IMR-90 (cell line): ENCODE data around the gene SLC46A2. TPM values are rescaled to one million over a fixed set of nuclear protein-coding genes. Genes with fewer than 3 reads are reported as not detected.

Source experiments
- ATAC-seq: fragments of 200-7000 bp; cut with Tn5 transposase; 2 replicates; pipeline ENCODE4 v1.9.1; 2020; ENCODE audit warnings: low read depth, mild to moderate bottlenecking, moderate library complexity
- BruUV-seq: library from RNA; stranded (reverse); fragments of 400-500 nt; replicated peaks from 2 replicates; lab custom pipeline; 2021; lab: Mats Ljungman, UMichigan
- CTCF ChIA-PET: fragments of 300-600 bp; formaldehyde crosslinking; extraction: SDS; loops from one replicate; lab custom pipeline; 2021; ENCODE audit warnings: antibody characterized with exemption; lab: Yijun Ruan, JAX
- POLR2A ChIA-PET: fragments of 300-600 bp; sonication (Branson Sonifier 250); formaldehyde crosslinking; loops from one replicate; lab custom pipeline; 2022; ENCODE audit warnings: antibody characterized with exemption; ENCODE audit not compliant: unreplicated experiment; lab: Charles Lee
- DNase-seq: peaks from one replicate; pipeline ENCODE4 v3.0.0; 2013
- H2AFZ ChIP-seq: replicated peaks from 2 replicates; pipeline ENCODE3; 2013; ENCODE audit warnings: low read length, mild to moderate bottlenecking; ENCODE audit not compliant: poor library complexity
- H2AK5ac ChIP-seq: 2 replicates; pipeline ENCODE4 v1.6.1; 2013; ENCODE audit warnings: low read depth, low read length, inconsistent platforms
- H2AK9ac ChIP-seq: replicated peaks from 2 replicates; pipeline ENCODE3; 2013; ENCODE audit warnings: mild to moderate bottlenecking, low read depth, low read length, moderate library complexity; ENCODE audit not compliant: poor library complexity
- H2BK120ac ChIP-seq: 2 replicates; pipeline ENCODE4 v1.6.1; 2013; ENCODE audit warnings: low read depth, low read length, inconsistent platforms
- H2BK15ac ChIP-seq: 3 replicates; pipeline ENCODE4 v1.6.1; 2013; ENCODE audit warnings: low read depth, low read length, inconsistent platforms
- H2BK20ac ChIP-seq: 2 replicates; pipeline ENCODE4 v1.6.1; 2013; ENCODE audit warnings: low read depth, mild to moderate bottlenecking, inconsistent platforms, low read length, moderate library complexity
- H2BK5ac ChIP-seq: 2 replicates; pipeline ENCODE4 v1.6.1; 2013; ENCODE audit warnings: mild to moderate bottlenecking, low read depth, low read length, inconsistent platforms; ENCODE audit not compliant: poor library complexity, severe bottlenecking
- H3K14ac ChIP-seq: replicated peaks from 2 replicates; pipeline ENCODE4 v1.6.1; 2013; ENCODE audit warnings: low read depth, low read length, inconsistent platforms
- H3K18ac ChIP-seq: 2 replicates; pipeline ENCODE4 v1.6.1; 2013; ENCODE audit warnings: low read depth, low read length, control low read depth
- H3K23ac ChIP-seq: 2 replicates; pipeline ENCODE4 v1.6.1; 2013; ENCODE audit warnings: low read depth, low read length, inconsistent platforms
- H3K27ac ChIP-seq: 2 replicates; pipeline ENCODE4 v1.5.1; 2013; ENCODE audit warnings: mild to moderate bottlenecking, control low read depth, low read length; ENCODE audit not compliant: insufficient read depth
- H3K27me3 ChIP-seq: 2 replicates; pipeline ENCODE4 v1.6.1; 2013; ENCODE audit warnings: low read length; ENCODE audit not compliant: control insufficient read depth, insufficient read depth
- H3K36me3 ChIP-seq: 2 replicates; pipeline ENCODE4 v1.6.1; 2013; ENCODE audit warnings: low read length, mixed read lengths; ENCODE audit not compliant: control insufficient read depth, insufficient read depth
- H3K4ac ChIP-seq: 2 replicates; pipeline ENCODE4 v1.6.1; 2013; ENCODE audit warnings: low read depth, low read length, inconsistent platforms
- H3K4me1 ChIP-seq: 2 replicates; pipeline ENCODE4 v1.6.1; 2013; ENCODE audit warnings: low read length, mixed read lengths; ENCODE audit not compliant: control insufficient read depth, insufficient read depth
- H3K4me2 ChIP-seq: 2 replicates; pipeline ENCODE4 v1.6.1; 2013; ENCODE audit warnings: low read depth, mild to moderate bottlenecking, control low read depth, low read length, moderate library complexity
- H3K4me3 ChIP-seq: 2 replicates; pipeline ENCODE4 v1.5.1; 2013; ENCODE audit warnings: low read depth, mild to moderate bottlenecking, control low read depth, low read length, moderate library complexity; ENCODE audit not compliant: insufficient read depth
- H3K56ac ChIP-seq: 2 replicates; pipeline ENCODE4 v1.6.1; 2013; ENCODE audit warnings: low read length, inconsistent platforms; ENCODE audit not compliant: insufficient read depth; ENCODE audit errors: extremely low read depth
- H3K79me1 ChIP-seq, 2 experiments: 2 replicates each; pipeline ENCODE4 v1.6.1; 2013; ENCODE audit warnings: low read length in 2 of 2, inconsistent platforms in 1 of 2, low read depth in 1 of 2
- H3K9ac ChIP-seq: 2 replicates; pipeline ENCODE4 v1.6.1; 2013; ENCODE audit warnings: low read depth, low read length, control low read depth
- H3K9me1 ChIP-seq: 2 replicates; pipeline ENCODE4 v1.6.1; 2013; ENCODE audit warnings: low read length, inconsistent platforms; ENCODE audit not compliant: insufficient read depth
- H3K9me3 ChIP-seq: 2 replicates; pipeline ENCODE4 v1.6.1; 2013; ENCODE audit warnings: low read length; ENCODE audit not compliant: control insufficient read depth, insufficient read depth
- H4K20me1 ChIP-seq: 2 replicates; pipeline ENCODE4 v1.6.1; 2013; ENCODE audit warnings: low read length, inconsistent platforms; ENCODE audit not compliant: insufficient read depth
- H4K5ac ChIP-seq: 2 replicates; pipeline ENCODE4 v1.6.1; 2013; ENCODE audit warnings: mild to moderate bottlenecking, low read depth, low read length, control low read depth
- H4K8ac ChIP-seq, 2 experiments: 2 replicates each; pipeline ENCODE4 v1.6.1; 2013; ENCODE audit warnings: low read depth in 2 of 2, low read length in 2 of 2, control low read depth in 1 of 2, inconsistent platforms in 1 of 2
- H4K91ac ChIP-seq: 2 replicates; pipeline ENCODE4 v1.6.1; 2013; ENCODE audit warnings: low read depth, low read length, inconsistent platforms; ENCODE audit not compliant: insufficient read depth
- CEBPB ChIP-seq: IDR thresholded peaks from 2 replicates; pipeline ENCODE4 v1.6.1; 2012; ENCODE audit warnings: low read depth, low read length, improper control_type of control experiment
- FOS ChIP-seq: fragments of 150-350 bp; IDR thresholded peaks from 2 replicates; pipeline ENCODE4 v1.6.1; 2016; ENCODE audit warnings: low read depth, low read length
- MAFK ChIP-seq: IDR thresholded peaks from 2 replicates; pipeline ENCODE4 v1.6.1; 2012; ENCODE audit warnings: low read depth, low read length, improper control_type of control experiment
- MAZ ChIP-seq: IDR thresholded peaks from 2 replicates; pipeline ENCODE4 v1.6.1; 2012; ENCODE audit warnings: low read depth, mild to moderate bottlenecking, low read length, improper control_type of control experiment, moderate library complexity, borderline replicate concordance
- RAD21 ChIP-seq: IDR thresholded peaks from 2 replicates; pipeline ENCODE4 v1.6.1; 2012; ENCODE audit warnings: low read length, improper control_type of control experiment
- WGBS, 2 experiments: methylation state at CpG; one replicate each; pipeline versions ENCODE4 v1.1.5 to v1.1.7; 2013; ENCODE audit warnings: missing lambda C conversion rate in 2 of 2; ENCODE audit not compliant: insufficient read length in 1 of 2; ENCODE audit errors: extremely low coverage in 2 of 2; 5-methylcytosine and 5-hydroxymethylcytosine counted together
- dilution Hi-C: fragments of 300-500 bp; cut with HindIII; formaldehyde crosslinking; loops from one replicate; pipeline ENCODE4 v1.14.3; 2018; ENCODE audit warnings: low sequenced_read_pairs; ENCODE audit not compliant: unreplicated experiment
- in situ Hi-C: fragments of 300-500 bp; cut with MboI; formaldehyde crosslinking; loops from 3 replicates; pipeline ENCODE4 v1.14.3; 2019; ENCODE audit warnings: low sequenced_read_pairs, inconsistent platforms, mixed read lengths
- intact Hi-C: fragments of 100-400 bp; cut with micrococcal nuclease; formaldehyde crosslinking; loops from 2 replicates; pipeline ENCODE4 v1.10.0; 2022
- polyA plus RNA-seq, 3 experiments: library from polyadenylated mRNA; depleted of rRNA; stranded (reverse); fragments of >200 nt; gene quantifications; 2 replicates each; pipeline ENCODE4 v1.2.3, GENCODE V29; 2012; ENCODE audit warnings: low replicate concordance in 1 of 3
- total RNA-seq: library from RNA; depleted of rRNA; stranded (reverse); fragments of >200 nt; gene quantifications from 2 replicates; pipeline ENCODE4 v1.2.3, GENCODE V29; 2012
- TF ChIP-seq, protein P1 (sequence below): conservative IDR thresholded peaks from 2 replicates; pipeline ENCODE4 v1.5.1; 2012; ENCODE audit warnings: mild to moderate bottlenecking, low read depth, low read length, improper control_type of control experiment
- TF ChIP-seq, protein P2 (sequence below): fragments of 150-350 bp; IDR thresholded peaks from 2 replicates; pipeline ENCODE4 v1.6.1; 2017; ENCODE audit warnings: mild to moderate bottlenecking, antibody characterized with exemption, low read length, low read depth

The SLC46A2 gene
- total and polyA plus RNA-seq, 2 of the 4 experiments (the other 2 are of a cell fraction), result not detected

- H2AK5ac ChIP-seq, result no peak overlapping the region
- H4K20me1 ChIP-seq, result no peaks in the 10 kb centered on the region
- no peak overlapping the region for H2AK9ac ChIP-seq
- ChIA-PET POLR2A (no interaction called here), CTCF (no interaction called here)
- no peak overlapping the region for H2BK20ac ChIP-seq
- no peak overlapping the region for H2AFZ ChIP-seq
- H2BK120ac ChIP-seq, result no peak overlapping the region
- no peak overlapping the region for H2BK15ac ChIP-seq
- H4K5ac ChIP-seq, result no peak overlapping the region
- no peak overlapping the region for H3K56ac ChIP-seq
- ATAC-seq (no peak), DNase-seq (no peak)
- 29% methylated on average over 1 of the region's 3 CpGs; no CpG with 5 or more reads in 1 of the 2 experiments for WGBS, 2 experiments
- no peaks in the 10 kb centered on the region for H3K9me1 ChIP-seq
- H3K4me2 ChIP-seq, result no peak overlapping the region
- intact Hi-C loops, result no loop called here
- H4K8ac ChIP-seq, result no peak overlapping the region
- no peak overlapping the region for H4K91ac ChIP-seq
- no peak overlapping the region for H3K18ac ChIP-seq
- H3K4me3 ChIP-seq, result no peak overlapping the region
- H3K36me3 ChIP-seq, result no peaks in the 10 kb centered on the region
- H2BK5ac ChIP-seq, result no peak overlapping the region
- dilution Hi-C loops, result no loop called here
- no peaks in the 10 kb centered on the region for H3K79me1 ChIP-seq
- H3K4ac ChIP-seq, result no peak overlapping the region
- no peaks in the 10 kb centered on the region for H3K9me3 ChIP-seq
- H3K27ac ChIP-seq, result no peak overlapping the region
- peaks cover 34% of the 10 kb centered on the region for H3K27me3 ChIP-seq
- H3K4me1 ChIP-seq, result no peaks in the 10 kb centered on the region
- BruUV-seq, result no TSS peak
- H3K23ac ChIP-seq, result no peak overlapping the region
- TF ChIP-seq MAZ, result no peak
- no peak for TF ChIP-seq FOS
- TF ChIP-seq, protein P1, sequence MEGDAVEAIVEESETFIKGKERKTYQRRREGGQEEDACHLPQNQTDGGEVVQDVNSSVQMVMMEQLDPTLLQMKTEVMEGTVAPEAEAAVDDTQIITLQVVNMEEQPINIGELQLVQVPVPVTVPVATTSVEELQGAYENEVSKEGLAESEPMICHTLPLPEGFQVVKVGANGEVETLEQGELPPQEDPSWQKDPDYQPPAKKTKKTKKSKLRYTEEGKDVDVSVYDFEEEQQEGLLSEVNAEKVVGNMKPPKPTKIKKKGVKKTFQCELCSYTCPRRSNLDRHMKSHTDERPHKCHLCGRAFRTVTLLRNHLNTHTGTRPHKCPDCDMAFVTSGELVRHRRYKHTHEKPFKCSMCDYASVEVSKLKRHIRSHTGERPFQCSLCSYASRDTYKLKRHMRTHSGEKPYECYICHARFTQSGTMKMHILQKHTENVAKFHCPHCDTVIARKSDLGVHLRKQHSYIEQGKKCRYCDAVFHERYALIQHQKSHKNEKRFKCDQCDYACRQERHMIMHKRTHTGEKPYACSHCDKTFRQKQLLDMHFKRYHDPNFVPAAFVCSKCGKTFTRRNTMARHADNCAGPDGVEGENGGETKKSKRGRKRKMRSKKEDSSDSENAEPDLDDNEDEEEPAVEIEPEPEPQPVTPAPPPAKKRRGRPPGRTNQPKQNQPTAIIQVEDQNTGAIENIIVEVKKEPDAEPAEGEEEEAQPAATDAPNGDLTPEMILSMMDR, result no peak
- TF ChIP-seq, protein P2, sequence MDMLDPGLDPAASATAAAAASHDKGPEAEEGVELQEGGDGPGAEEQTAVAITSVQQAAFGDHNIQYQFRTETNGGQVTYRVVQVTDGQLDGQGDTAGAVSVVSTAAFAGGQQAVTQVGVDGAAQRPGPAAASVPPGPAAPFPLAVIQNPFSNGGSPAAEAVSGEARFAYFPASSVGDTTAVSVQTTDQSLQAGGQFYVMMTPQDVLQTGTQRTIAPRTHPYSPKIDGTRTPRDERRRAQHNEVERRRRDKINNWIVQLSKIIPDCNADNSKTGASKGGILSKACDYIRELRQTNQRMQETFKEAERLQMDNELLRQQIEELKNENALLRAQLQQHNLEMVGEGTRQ, result no peak
- no peak for TF ChIP-seq MAFK
- TF ChIP-seq RAD21, result no peak
- no peak for TF ChIP-seq CEBPB
- H3K14ac ChIP-seq, result no peak overlapping the region
- H3K9ac ChIP-seq, result no peak overlapping the region
- in situ Hi-C loops, result no loop called here
These were observed 22.0 kb upstream of the SLC46A2 start for GRCh38 chr9:112912636-112913035.
